Prostate gland (tissue), 2 donors: ENCODE data around the gene KCNQ1.

Source experiments
- POLR2A ChIP-seq: fragments of 450-650 bp; IDR thresholded peaks from one replicate; pipeline ENCODE4 v1.6.1; 2016; ENCODE audit warnings: antibody characterized with exemption, mild to moderate bottlenecking
- POLR2AphosphoS5 ChIP-seq: sonication (generic); formaldehyde crosslinking; IDR thresholded peaks from one replicate; pipeline ENCODE4 v1.6.1; 2017; ENCODE audit warnings: antibody characterized with exemption
- TF ChIP-seq, protein P1 (sequence below), 4 experiments: fragments of 200-600 bp in 2 of 4; fragments of 450-650 bp in 2 of 4; sonication (generic) in 2 of 4; IDR thresholded peaks; 1 replicate in 3 of 4; 2 replicates in 1 of 4; pipeline ENCODE4 v1.5.1; 2016 to 2019; ENCODE audit warnings: antibody characterized with exemption in 4 of 4, mild to moderate bottlenecking in 2 of 4, moderate library complexity in 2 of 4

- TF ChIP-seq, protein P1, sequence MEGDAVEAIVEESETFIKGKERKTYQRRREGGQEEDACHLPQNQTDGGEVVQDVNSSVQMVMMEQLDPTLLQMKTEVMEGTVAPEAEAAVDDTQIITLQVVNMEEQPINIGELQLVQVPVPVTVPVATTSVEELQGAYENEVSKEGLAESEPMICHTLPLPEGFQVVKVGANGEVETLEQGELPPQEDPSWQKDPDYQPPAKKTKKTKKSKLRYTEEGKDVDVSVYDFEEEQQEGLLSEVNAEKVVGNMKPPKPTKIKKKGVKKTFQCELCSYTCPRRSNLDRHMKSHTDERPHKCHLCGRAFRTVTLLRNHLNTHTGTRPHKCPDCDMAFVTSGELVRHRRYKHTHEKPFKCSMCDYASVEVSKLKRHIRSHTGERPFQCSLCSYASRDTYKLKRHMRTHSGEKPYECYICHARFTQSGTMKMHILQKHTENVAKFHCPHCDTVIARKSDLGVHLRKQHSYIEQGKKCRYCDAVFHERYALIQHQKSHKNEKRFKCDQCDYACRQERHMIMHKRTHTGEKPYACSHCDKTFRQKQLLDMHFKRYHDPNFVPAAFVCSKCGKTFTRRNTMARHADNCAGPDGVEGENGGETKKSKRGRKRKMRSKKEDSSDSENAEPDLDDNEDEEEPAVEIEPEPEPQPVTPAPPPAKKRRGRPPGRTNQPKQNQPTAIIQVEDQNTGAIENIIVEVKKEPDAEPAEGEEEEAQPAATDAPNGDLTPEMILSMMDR (IDR thresholded peaks at IDR 0.05) = no peak
- TF ChIP-seq POLR2AphosphoS5 (peak; percentile 78), POLR2A (no peak)
Observed at GRCh38 chr11:2574553-2575535, 130.0 kb downstream of the KCNQ1 start.
